MCF 10A (cell line): ENCODE results near the gene MUC22. TPM values are rescaled to one million over a fixed set of nuclear protein-coding genes. Genes with fewer than 3 reads are reported as not detected.
"Not testable (repeated sequence)": the region's sequence is repeated elsewhere in the genome, so short reads cannot be mapped to it uniquely, and the experiment has no call there.

Experiments used
- BruUV-seq: library from RNA; stranded (reverse); fragments of 400-500 nt; replicated peaks from 2 replicates; lab custom pipeline; 2021; lab: Mats Ljungman, UMichigan
- CTCF ChIA-PET: fragments of 300-600 bp; sonication (Branson Sonifier 250); formaldehyde crosslinking; extraction: SDS; loops from one replicate; lab custom pipeline; 2021; ENCODE audit warnings: antibody characterized with exemption, inconsistent platforms; lab: Yijun Ruan, JAX
- POLR2A ChIA-PET: fragments of 300-600, 350-650 bp; sonication (Branson Sonifier 250); formaldehyde crosslinking; extraction: SDS; loops from one replicate; lab custom pipeline; 2020; ENCODE audit warnings: antibody characterized with exemption, inconsistent platforms; lab: Yijun Ruan, JAX
- DNase-seq: peaks from one replicate; pipeline ENCODE4 v3.0.0-alpha.2; 2018; ENCODE audit not compliant: unreplicated experiment
- H3K27ac Mint-ChIP-seq: one replicate; pipeline ENCODE4 v1.8.0; 2022; ENCODE audit warnings: mild to moderate bottlenecking, low read depth, mixed read lengths; ENCODE audit not compliant: unreplicated experiment
- H3K27me3 Mint-ChIP-seq: one replicate; pipeline ENCODE4 v1.8.0; 2022; ENCODE audit warnings: mixed read lengths; ENCODE audit not compliant: insufficient read depth, unreplicated experiment
- H3K36me3 Mint-ChIP-seq: one replicate; pipeline ENCODE4 v1.8.0; 2022; ENCODE audit warnings: mild to moderate bottlenecking, moderate library complexity, mixed read lengths; ENCODE audit not compliant: insufficient read depth, unreplicated experiment
- H3K4me1 Mint-ChIP-seq: one replicate; pipeline ENCODE4 v1.8.0; 2022; ENCODE audit warnings: mixed read lengths; ENCODE audit not compliant: insufficient read depth, unreplicated experiment
- H3K4me3 Mint-ChIP-seq: one replicate; pipeline ENCODE4 v1.8.0; 2022; ENCODE audit warnings: mild to moderate bottlenecking, moderate library complexity, mixed read lengths; ENCODE audit not compliant: unreplicated experiment
- H3K9me3 Mint-ChIP-seq: one replicate; pipeline ENCODE4 v1.8.0; 2022; ENCODE audit warnings: mixed read lengths; ENCODE audit not compliant: unreplicated experiment
- CTCF ChIP-seq: fragments of 200-600 bp; IDR thresholded peaks from one replicate; pipeline ENCODE4 v1.8.0; 2022; ENCODE audit warnings: antibody characterized with exemption, mild to moderate bottlenecking; ENCODE audit not compliant: unreplicated experiment
- intact Hi-C: fragments of 100-400 bp; cut with micrococcal nuclease; formaldehyde crosslinking; loops from 2 replicates; pipeline ENCODE4 v1.14.1; 2022
- total RNA-seq: library from RNA; stranded (reverse); gene quantifications from 2 replicates; pipeline ENCODE4 v1.2.3, GENCODE V29; 2022

Gene MUC22
- total RNA-seq, 1 experiment from 2014 or later, result not detected

GRCh38 chr6:30963641-30964040 lies 46.6 kb upstream of the MUC22 start:
- no peak for TF ChIP-seq CTCF
- Mint-ChIP-seq H3K4me1 (peaks cover 21% of the 10 kb centered on the region), H3K4me3 (no peak overlapping the region), H3K27me3 (no peaks in the 10 kb centered on the region), H3K27ac (no peak overlapping the region), H3K9me3 (no peaks in the 10 kb centered on the region), H3K36me3 (peaks cover 7% of the 10 kb centered on the region)
- DNase-seq, result peak; percentile 41
- ChIA-PET POLR2A (interaction anchor here (0.6 to 1.3 kb wide), 8 partner anchors 9 to 415 kb away, joined by 3 to 5 read pairs (median 3); partner anchors contain the start of gene MUCL3), CTCF (interaction anchor here (0.5 kb wide), 1 partner anchor 327 kb away, joined by 3 read pairs; no protein-coding TSS in a partner anchor)
- intact Hi-C loops, result no loop called here
- no TSS peak for BruUV-seq

GRCh38 chr6:30964075-30964474 lies 46.2 kb upstream of the MUC22 start:
- no TSS peak for BruUV-seq
- Mint-ChIP-seq H3K4me3 (no peak overlapping the region), H3K9me3 (no peaks in the 10 kb centered on the region), H3K27me3 (no peaks in the 10 kb centered on the region), H3K36me3 (peaks cover 7% of the 10 kb centered on the region), H3K27ac (no peak overlapping the region), H3K4me1 (peaks cover 21% of the 10 kb centered on the region)
- intact Hi-C loops, result no loop called here
- ChIA-PET POLR2A (interaction anchor here (0.6 to 1.3 kb wide), 8 partner anchors 8 to 280 kb away, joined by 3 to 5 read pairs (median 3); partner anchors contain the start of gene MUCL3), CTCF (interaction anchor here (0.5 kb wide), 1 partner anchor 327 kb away, joined by 3 read pairs; no protein-coding TSS in a partner anchor)
- TF ChIP-seq CTCF, result no peak
- DNase-seq, result no peak

- Mint-ChIP-seq H3K27ac (peak overlapping the region; percentile 26), H3K9me3 (no peaks in the 10 kb centered on the region), H3K27me3 (no peaks in the 10 kb centered on the region), H3K36me3 (peaks cover 7% of the 10 kb centered on the region), H3K4me1 (peaks cover 21% of the 10 kb centered on the region), H3K4me3 (no peak overlapping the region)
- intact Hi-C loops, result no loop called here
- DNase-seq, result no peak
- ChIA-PET POLR2A (no interaction called here), CTCF (no interaction called here)
- TF ChIP-seq CTCF, result no peak
- no TSS peak for BruUV-seq
Observed at GRCh38 chr6:30965140-30965601, 45.1 kb upstream of the MUC22 start.

- Mint-ChIP-seq H3K4me3 (no peak overlapping the region), H3K9me3 (no peaks in the 10 kb centered on the region), H3K27ac (peak overlapping the region; percentile 26), H3K4me1 (peaks cover 17% of the 10 kb centered on the region), H3K27me3 (no peaks in the 10 kb centered on the region), H3K36me3 (peaks cover 7% of the 10 kb centered on the region)
- intact Hi-C loops, result no loop called here
- DNase-seq, result no peak
- ChIA-PET CTCF (interaction anchor here (0.6 kb wide), 1 partner anchor 137 kb away, joined by 3 read pairs; no protein-coding TSS in a partner anchor), POLR2A (interaction anchor here (1.0 kb wide), 1 partner anchor 16 kb away, joined by 4 read pairs; no protein-coding TSS in a partner anchor)
- TF ChIP-seq CTCF, result no peak
- BruUV-seq, result no TSS peak
Observed at GRCh38 chr6:30966154-30966553, 44.1 kb upstream of the MUC22 start.

- intact Hi-C loops, H3K27me3 Mint-ChIP-seq, DNase-seq, H3K36me3 Mint-ChIP-seq, BruUV-seq, H3K4me3 Mint-ChIP-seq, CTCF ChIA-PET, H3K9me3 Mint-ChIP-seq, H3K27ac Mint-ChIP-seq, H3K4me1 Mint-ChIP-seq: not testable (repeated sequence)
- POLR2A ChIA-PET, result interaction anchor here (0.8 kb wide), 1 partner anchor 13 kb away, joined by 3 read pairs; no protein-coding TSS in a partner anchor
Observed at GRCh38 chr6:30969171-30969570, 41.1 kb upstream of the MUC22 start.
